GM19395 (cell line): ENCODE data around the gene MFGE8.
A peak's percentile ranks its signal among the peaks of the same experiment; 100 is the strongest.
"Not testable (repeated sequence)": the region's sequence is repeated elsewhere in the genome, so short reads cannot be mapped to it uniquely, and the experiment has no call there.

Experiments
- ATAC-seq: cut with Tn5 transposase; IDR thresholded peaks from one replicate; pipeline ENCODE4 v1.9.1; 2021; ENCODE audit warnings: mild to moderate bottlenecking, moderate library complexity; ENCODE audit not compliant: unreplicated experiment

MFGE8 gene

GRCh38 chr15:88913017-88913849, at the start of gene MFGE8:
Gene MFGE8, minus strand, starts transcription at chr15:88913379. Its CDS starts 60 bp downstream, at chr15:88913319.
- ATAC-seq: peak; percentile 82

DNA sequence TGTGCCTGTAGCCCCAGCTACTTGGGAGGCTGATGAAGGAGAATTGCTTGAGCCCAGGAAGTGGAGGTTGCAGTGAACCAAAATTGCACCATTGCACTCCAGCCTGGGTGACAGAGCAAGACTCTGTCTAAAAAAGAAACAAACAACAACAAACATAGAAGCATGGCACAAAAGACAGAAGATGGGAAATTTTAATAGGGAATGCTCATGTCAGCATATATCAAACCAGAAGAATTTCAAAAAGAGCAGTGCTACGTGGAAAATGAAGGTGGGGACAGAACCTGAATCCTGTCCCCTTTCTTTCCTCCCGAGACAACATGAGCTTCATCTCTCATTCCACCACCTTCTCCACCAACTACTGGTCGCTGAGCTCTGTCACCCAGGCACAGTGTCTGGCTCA, 46.3 kb upstream of the MFGE8 start:
- no peak for ATAC-seq

GRCh38 chr15:88956906-88957305, 43.7 kb upstream of the MFGE8 start:
- no peak for ATAC-seq

DNA sequence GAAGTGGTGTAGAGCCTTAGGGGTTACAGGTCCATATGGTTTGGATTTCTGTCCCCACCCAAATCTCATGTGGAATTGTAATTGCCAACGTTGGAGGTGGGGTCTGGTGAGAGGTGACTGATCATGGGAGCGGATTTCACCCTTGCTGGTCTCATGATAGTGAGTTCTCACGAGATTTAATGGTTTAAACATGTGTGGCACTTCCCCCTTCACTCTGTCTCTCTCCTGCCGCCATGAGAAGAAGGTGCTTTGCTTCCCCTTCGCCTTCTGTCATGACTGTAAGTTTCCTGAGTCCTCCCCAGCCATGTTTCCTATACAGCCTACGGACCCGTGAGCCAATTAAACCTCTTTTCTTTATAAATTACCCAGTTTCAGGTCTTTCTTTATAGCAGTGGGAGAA, 43.1 kb upstream of the MFGE8 start:
- no peak for ATAC-seq

DNA sequence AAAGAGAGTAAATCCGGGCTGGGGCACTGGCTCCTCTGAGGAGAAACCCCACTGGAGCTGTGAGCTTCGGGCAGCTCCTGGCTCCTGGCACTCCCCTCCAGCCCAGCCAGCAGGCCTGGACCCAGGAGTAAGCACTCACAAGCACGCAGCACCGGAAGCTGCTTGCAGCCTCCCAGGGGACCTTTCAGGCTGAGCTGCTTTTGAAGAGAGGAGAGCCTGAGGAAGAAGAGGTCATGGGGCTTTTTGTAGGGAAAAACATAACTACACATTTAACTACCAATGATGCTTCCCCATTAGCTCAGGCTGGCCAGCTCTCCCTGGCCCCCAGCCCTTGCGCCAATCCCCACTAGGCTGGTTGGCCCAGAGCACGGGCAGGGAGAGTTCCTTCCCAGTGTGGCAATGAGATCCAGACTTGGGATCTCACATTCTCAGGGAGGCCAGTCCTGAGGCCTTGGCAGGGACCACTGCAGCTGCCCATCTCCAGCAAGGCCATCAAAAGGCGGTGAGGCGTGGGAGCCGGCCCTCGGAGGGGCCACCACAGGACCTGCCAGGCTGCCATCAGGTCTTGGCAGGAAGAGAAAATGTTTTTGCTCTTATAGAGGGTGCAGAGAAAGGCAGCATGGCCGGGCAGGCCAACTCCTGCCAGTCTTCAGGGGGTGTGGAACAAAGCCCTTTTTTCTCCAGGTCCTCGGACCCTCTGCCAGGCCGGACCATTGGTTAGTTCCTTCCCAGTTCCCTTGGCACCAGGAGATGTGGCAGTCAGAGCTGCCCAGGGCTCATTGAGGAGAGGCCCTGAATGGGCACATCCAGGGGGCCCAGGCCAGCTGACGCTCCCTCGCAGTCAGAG, 41.5 kb upstream of the MFGE8 start:
- ATAC-seq: no peak

DNA sequence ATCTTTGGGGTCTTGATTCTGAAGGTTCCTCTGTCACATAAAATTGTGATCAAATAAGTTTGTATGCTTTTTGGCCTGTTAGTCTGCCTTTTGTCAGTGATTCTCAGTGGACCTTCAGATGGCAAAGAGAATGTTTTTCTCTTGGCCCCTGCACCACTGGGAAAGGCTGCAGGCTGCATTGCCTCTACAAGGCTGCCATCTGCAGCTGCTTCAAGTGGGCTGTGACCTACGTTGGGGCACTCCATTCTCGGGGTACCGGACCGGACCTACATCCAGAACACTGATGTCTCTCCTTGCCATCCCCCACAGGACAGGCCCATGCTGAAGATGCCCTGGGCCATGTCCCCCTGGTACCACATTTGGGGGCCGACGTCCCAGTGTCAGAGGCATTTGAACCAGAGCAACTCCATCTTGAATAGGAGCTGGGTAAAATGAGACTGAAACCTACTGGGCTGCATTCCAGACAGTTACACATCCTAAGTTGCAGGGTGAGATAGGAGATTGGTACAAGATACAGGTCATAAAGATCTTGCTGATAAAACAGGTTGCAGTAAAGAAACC, 37.5 kb upstream of the MFGE8 start:
- no peak for ATAC-seq

DNA sequence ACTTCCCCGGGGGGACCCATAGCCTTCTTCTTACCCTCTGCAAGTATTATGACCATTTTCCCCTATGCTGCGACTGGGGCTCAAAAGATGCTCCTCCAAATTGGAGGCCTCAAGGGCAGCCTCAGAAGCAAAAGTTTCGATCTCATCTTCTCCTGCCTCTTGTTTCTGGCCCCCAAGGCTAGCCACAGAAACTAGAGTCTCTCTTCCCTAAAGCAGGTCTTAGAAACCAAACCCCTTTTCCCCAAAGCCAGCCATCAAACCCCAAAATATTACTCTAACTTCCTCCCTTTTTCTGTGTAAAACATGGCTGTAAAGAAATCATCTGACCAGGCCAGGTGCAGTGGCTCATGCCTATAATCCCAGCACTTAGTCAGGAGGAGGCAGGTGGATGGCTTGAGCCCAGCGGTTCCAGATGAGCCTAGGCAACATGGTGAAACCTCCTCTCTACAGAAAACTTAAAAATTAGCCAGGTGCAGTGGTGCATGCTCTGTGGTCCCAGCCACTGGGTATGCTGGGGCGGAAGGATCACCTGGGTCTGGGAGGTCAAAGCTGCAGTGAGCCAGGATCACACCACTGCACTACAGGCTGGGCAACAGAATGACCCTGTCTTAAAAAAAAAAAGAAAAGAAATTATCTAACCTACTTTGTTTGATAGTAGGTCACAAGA, 36.7 kb upstream of the MFGE8 start:
- peak; percentile 58 for ATAC-seq

GRCh38 chr15:88940110-88940675, 27.0 kb upstream of the MFGE8 start:
- ATAC-seq: no peak

DNA sequence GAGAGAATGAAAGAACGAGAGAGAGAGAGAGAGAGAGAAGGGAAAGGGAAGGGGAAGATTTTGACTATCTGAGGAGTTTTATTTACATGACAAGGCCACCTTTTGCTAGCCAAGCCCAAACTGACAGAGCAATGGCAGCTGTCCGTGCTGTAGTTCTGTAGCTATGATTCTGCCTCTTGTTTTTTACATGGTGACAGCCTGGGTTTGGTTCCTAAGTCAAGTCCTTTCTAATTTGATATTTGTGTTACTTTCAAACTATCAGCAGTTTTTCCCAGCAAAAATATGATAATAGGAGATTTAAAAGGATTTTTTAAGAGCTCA, 26.3 kb upstream of the MFGE8 start:
- no peak for ATAC-seq

- ATAC-seq: no peak
Measured at GRCh38 chr15:88938802-88939485, 25.8 kb upstream of the MFGE8 start.

DNA sequence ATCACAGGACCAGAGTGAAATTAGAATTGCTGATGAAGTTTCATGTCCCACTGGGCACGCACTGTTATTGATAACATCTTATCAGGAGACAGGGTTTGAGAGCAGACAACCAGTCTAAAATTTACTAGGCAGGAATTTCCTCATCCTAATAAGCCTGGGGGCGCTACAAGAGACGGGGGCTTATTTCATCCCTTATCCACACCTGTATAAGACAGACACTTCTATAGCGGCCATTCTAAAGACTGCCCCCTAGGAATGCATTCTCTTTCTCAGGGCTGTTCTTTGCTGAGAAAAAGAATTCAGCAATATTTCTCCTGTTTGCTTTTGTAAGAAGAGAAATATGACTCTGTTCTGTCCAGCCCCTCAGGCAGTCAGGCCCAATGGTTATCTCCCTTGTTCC, 21.3 kb upstream of the MFGE8 start:
- ATAC-seq: not testable (repeated sequence)

- ATAC-seq: no peak
Measured at GRCh38 chr15:88932875-88933330, 19.7 kb upstream of the MFGE8 start.

DNA sequence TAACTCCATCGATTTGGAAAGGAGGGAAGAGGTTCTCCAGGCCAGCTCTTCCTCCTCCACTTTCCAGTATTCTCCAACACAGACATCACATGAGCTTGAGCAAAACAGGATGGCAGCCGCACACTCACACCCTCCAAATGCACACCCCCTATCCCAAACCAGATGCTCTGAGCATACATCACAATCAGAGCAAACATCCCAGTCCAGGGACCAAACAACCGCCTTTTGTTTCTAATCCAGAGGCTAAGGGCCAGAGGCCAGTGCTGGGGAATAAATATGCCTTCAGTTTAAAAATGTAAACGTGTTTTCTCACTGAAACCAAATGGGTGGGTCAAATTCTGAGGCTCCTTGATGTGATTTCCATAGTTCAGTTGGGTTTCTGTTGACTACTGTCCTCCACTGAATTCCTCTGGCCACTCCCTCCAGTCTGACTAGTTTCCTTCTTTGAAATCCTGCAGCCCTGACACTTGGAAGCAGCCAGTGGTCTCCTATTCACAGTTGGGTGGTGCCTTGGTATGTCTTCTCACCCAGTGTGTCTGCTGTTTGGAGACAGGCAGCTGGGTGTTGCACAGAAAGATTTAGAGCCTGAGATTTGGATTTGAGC, 19.2 kb upstream of the MFGE8 start:
- no peak for ATAC-seq

DNA sequence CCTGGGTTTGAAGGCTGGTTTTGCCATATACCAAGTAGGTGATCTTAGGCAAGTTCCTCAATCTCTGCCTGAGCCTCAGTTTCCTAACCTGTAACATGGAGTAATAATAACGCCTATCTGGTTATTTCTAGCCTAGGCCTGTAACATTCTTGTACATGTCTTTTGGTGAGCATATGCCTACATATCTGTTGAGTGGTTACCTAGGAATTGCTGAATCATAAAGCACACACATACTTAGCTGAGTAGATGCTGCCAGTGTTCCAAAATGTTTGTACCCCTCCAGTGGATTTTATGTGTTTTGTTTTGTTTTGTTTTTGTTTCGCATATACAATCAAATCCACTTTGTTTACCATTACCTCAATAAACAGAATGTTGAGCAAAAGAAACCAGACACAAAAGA, 17.4 kb upstream of the MFGE8 start:
- ATAC-seq: no peak

DNA sequence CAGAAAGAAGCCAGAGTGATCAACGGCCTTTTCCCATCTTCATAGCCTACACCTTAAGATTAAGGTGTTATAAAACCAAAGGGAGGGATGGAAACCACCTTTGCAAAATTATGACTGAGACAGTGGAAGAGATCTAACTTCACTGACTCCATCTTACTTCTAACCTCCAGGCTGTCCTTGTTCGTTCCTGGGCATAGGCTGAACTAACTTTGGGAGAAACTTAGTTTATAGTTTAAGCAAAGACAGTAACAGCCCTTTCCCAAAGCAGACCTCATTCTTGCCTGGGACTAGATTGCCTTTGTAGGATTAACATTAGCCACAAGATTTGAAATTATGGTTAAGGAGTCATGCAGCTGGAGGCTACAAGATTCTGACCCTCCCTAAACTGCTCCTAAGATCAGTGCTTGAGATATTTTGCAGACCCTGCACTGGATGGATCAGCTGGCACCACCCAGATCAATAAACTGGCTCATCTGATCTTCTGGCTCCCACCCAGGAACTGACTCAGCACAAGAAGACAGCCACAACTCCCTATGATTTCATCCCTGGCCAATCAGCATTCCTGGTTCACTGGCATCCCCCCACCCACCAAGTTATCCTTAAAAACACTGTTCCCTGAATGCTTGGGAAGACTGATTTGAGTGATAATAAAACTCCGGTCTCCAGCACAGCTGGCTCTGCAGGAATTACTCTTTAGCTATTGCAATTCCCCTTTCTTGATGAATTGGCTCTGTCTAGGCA, 16.3 kb upstream of the MFGE8 start:
- ATAC-seq: not testable (repeated sequence)

GRCh38 chr15:88928192-88928591, 15.0 kb upstream of the MFGE8 start:
- not testable (repeated sequence) for ATAC-seq

GRCh38 chr15:88925648-88926047, 12.5 kb upstream of the MFGE8 start:
- not testable (repeated sequence) for ATAC-seq

GRCh38 chr15:88920892-88921435, 7.8 kb upstream of the MFGE8 start:
- not testable (repeated sequence) for ATAC-seq
